Activated CD8-positive, alpha-beta memory T cell treated with anti-CD3 and anti-CD28 coated beads, Interleukin-2, amount 50 U/mL, for 24 hours (primary cell): ENCODE results near the gene MED20.

ENCODE experiments used
- DNase-seq: peaks from one replicate; pipeline ENCODE4 v3.0.0-alpha.2; 2020; ENCODE audit errors: extremely low read depth

MED20 gene

GRCh38 chr6:41914343-41914742 lies 6.6 kb downstream of the MED20 start:
- no peak for DNase-seq

DNA sequence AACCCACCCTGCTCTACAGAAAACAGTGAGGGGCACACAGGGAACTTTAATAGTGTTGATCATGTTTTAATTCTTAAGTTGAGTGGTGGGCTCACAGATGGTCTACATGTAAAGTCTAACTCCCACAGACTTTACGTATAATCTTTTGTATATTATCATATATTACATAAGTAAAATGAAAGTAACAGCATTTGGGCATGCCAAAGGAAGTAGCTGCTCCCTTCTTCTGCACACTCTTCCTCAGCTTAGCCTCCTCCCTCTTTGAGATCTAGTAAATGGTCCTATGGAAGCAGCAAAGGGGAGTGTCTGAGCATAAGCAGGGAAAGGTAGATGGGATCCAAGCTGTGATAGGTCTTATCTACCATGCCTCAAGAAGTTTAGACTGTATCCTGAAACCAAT lies 11.2 kb downstream of the MED20 start:
- DNase-seq: no peak

DNA sequence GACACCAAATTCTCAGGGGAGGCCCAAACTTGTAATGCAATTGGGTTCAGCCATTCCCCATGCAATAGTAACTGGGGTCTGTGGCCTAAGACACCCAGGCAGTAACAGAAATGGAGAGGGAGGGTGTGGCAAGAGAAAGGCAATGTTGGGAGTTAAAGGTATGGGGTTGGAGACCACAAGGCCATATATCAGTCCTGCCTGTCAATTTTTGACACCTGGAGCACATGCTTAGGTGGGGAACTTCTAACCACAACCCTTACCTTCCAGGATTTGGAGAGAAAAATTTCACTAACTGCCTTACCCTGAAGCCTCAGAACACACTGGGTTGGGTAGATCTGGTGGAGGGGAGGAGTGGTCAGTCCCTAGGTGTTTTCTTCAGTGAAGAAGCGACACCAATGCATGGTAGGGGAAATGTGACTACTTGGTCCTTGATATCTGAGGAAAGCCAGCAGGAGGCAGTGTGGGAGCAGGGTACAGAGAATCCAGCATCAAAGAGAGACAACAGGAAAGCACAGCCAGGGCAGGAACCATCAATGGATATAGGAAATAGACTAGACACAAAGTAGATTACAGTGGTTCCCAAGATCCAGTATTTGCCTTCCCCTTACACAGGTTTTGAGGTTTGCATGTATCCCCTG lies 18.9 kb downstream of the MED20 start:
- no peak for DNase-seq

DNA sequence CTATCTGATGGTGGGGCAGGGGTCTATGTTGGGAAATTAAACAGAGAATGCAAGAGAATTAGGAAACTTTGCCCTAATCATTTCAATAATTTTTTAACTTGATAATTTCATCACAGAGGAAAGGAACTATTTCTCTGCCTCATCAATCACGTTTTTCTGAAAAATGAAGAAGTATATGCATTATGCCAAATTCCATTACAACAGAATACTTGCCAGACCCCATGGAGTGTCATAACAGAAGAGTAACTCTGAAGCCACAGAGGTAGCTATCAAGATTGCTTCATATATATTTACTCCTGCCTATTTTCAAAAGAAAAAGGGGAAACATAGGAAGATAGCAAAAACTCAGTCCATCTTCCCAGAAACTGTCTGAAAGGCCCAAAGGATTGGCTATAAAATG lies 20.1 kb downstream of the MED20 start:
- DNase-seq: no peak

GRCh38 chr6:41896281-41896680 lies 24.7 kb downstream of the MED20 start:
- no peak for DNase-seq

GRCh38 chr6:41895300-41896233 lies 25.4 kb downstream of the MED20 start, which contains the start of gene USP49:
USP49 (minus strand) TSS chr6:41895375; CDS start chr6:41806983, 88,392 bp downstream.
- DNase-seq: peak; percentile 84

GRCh38 chr6:41894366-41895299 lies 26.3 kb downstream of the MED20 start:
- DNase-seq: no peak

GRCh38 chr6:41892921-41893564 lies 27.9 kb downstream of the MED20 start:
- no peak for DNase-seq

- DNase-seq: no peak
Measured at GRCh38 chr6:41887331-41887751, 33.6 kb downstream of the MED20 start.

DNA sequence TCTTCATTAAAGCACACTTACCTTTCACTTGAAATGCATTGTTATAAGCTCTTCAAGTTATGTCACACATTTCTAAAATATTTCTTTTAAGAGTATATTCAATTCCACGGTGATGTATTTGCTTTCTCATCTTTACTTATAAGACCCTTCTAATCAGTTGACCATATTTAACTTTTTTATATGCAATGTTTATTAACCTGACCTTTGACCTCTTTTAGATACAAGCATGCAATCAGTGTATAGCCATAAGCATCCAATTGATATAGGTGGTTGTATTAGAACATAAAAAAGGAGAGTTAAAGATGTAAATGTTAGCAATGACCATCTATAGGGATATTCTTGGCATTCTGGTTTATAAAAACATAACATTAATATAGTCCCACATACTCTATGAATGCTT lies 35.0 kb downstream of the MED20 start:
- DNase-seq: no peak

DNA sequence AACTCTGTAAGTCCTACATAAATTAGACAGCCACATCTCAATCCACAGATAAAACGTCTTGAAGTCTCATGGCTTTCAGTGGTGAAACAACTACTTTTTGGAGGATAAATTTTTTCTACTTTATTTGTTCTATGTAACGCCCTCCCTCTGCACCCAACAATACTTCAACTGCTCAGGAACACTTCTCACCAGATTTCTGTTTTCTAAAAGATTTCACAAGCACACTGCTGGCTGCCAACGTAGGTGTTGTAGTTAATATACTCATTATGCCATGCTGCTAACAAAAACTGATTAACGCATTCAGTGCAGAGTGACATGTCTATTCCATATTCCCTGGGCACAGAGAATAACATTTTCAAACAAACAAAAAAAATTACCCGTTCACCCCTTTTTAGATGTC lies 36.0 kb downstream of the MED20 start:
- no peak for DNase-seq

DNA sequence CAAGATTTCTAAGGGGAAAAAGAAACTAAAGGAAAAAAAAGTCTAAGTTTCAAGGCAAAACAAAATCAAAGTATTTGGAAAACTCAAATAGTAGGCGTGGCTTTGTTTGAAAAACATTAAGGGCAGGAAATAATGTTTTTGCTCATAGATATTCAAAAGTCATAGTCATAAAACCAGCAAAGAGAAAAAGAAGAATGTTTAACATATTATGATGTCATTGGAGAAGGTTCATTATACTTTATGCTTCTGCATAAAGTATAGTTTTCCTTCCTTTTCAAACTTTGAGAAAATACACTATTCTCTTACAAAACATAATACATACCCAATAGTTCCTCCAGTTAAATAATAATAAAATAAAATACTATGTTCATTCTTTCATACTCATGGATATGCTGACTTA lies 39.4 kb downstream of the MED20 start:
- DNase-seq: no peak

- no peak for DNase-seq
Measured at GRCh38 chr6:41878961-41879405, 42.0 kb downstream of the MED20 start.

- DNase-seq: no peak
Measured at GRCh38 chr6:41878246-41878645, 42.7 kb downstream of the MED20 start.

DNA sequence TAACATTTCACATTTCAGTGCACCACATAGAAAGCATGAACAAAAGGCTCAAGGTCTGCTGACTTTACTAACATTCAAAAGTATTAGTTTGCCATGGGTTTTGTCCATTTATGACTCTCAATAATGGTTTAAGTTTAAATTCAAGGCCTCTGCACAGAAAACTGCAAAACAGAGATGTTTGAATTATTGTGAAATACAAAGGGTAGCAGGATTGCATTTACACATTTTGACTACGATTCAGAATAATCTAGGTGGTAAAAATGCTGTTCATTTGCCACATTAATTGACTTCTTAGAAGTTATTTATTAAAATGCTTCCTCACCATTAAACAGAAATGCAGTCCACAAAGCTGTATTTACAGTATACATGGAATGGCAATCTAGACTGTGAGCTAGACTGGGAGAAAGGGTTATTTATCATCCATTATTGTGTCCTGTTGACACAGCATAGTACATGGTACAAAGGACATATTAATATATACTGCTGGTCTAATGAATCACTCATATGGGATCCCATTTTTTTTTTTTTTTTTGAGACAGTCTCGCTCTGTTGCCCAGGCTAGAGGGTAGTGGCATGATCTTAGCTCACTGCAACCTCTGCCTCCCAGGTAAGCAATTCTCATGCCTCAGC lies 43.8 kb downstream of the MED20 start:
- no peak for DNase-seq

GRCh38 chr6:41874741-41875140 lies 46.2 kb downstream of the MED20 start:
- no peak for DNase-seq

GRCh38 chr6:41872147-41872546 lies 48.8 kb downstream of the MED20 start:
- no peak for DNase-seq

GRCh38 chr6:41871691-41872090 lies 49.2 kb downstream of the MED20 start:
- DNase-seq: no peak

DNA sequence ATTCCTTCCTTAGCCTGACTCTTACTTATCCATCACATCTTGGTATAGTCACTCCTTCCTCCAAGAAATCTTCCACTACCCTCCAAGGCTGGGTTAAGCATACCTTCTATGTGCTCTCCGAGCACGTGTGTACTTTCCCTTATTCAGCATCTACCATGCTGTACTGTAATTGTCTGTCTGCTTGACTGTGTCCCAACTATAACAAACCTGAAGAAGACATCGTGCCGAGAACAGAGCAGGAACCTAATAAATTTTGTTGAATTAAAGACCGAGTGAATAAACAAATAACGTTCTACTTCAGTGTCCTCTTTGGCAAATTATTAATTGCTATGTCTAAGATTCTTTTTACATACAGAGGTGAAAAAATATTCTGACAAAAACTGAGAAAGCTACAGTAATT lies 61.6 kb downstream of the MED20 start:
- DNase-seq: no peak

DNA sequence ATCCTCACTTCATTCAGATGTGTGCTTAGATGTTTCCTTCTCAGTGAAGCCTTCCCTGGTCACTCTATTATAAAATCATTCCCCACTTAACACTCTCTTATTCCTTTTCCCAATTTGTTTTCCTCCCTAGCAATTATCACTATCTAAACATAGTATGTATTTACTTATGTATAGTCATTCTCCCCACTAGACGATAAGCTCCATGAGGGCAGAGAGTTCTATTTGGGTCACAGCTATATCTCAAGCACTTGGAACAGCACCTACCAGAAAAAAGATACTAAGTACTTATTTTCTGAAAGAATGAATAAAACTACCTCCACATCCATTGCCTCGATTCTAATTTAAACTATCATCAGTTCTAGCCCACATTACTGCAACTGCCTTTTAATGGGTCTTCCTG lies 62.2 kb downstream of the MED20 start:
- no peak for DNase-seq
